ENCODE measurements around the gene SCYL1. TPM values are rescaled to one million over a fixed set of nuclear protein-coding genes. Genes with fewer than 3 reads are reported as not detected.

Gene SCYL1
- total and polyA plus RNA-seq, 7 donors = 57.3 to 100 (median 67.1) TPM

GRCh38 chr11:65558930-65559509, 34.1 kb downstream of the SCYL1 start:
- peaks cover 0 to under 1% (median 0%) of the 10 kb centered on the region in 4 donors for H3K36me3 ChIP-seq
- H3K27me3 ChIP-seq = no peaks in the 10 kb centered on the region
- TF ChIP-seq POLR2A (IDR thresholded peaks at IDR 0.05) (no peak), POLR2AphosphoS5 (IDR thresholded peaks at IDR 0.05) (peak in 3 of 4 donors; percentile 13 to 61 (median 33)), EP300 (IDR thresholded peaks at IDR 0.05) (no peak), CTCF (IDR thresholded peaks at IDR 0.05) (no peak)
- intact Hi-C loops (cut with DNase I) = loop anchor here (2.0 kb wide), 1 partner anchor 14 kb away; the partner anchor contains the start of gene FAM89B
- no peaks in the 10 kb centered on the region for H3K9me3 ChIP-seq
- H3K27ac ChIP-seq = peak overlapping the region; percentile 96 to 99 (median 98)
- WGBS, 2 donors = 60 to 62% methylated on average over 19 of the region's 19 CpGs
- DNase-seq = peak; percentile 91
- peaks cover 0 to 66% (median 63%) of the 10 kb centered on the region in 4 donors for H3K4me1 ChIP-seq
- H3K4me3 ChIP-seq = peak overlapping the region; percentile 55 to 85 (median 72)

GRCh38 chr11:65559535-65559934, 34.7 kb downstream of the SCYL1 start:
- Histone ChIP-seq H3K36me3 (no peaks in the 10 kb centered on the region), H3K4me3 (no peak overlapping the region), H3K27ac (peak overlapping the region; percentile 96 to 99 (median 98)), H3K27me3 (no peaks in the 10 kb centered on the region), H3K9me3 (no peaks in the 10 kb centered on the region), H3K4me1 (peaks cover 0 to 62% (median 59%) of the 10 kb centered on the region in 4 donors)
- intact Hi-C loops (cut with DNase I) = loop anchor here (2.0 kb wide), 1 partner anchor 13 kb away; the partner anchor contains the start of gene FAM89B
- WGBS, 2 donors = 75 to 79% methylated on average over 5 of the region's 5 CpGs
- DNase-seq = peak; percentile 62
- TF ChIP-seq POLR2A (IDR thresholded peaks at IDR 0.05) = no peak
- TF ChIP-seq CTCF (IDR thresholded peaks at IDR 0.05) = no peak
- TF ChIP-seq EP300 (IDR thresholded peaks at IDR 0.05) = no peak
- TF ChIP-seq POLR2AphosphoS5 (IDR thresholded peaks at IDR 0.05) = no peak

GRCh38 chr11:65559951-65560537, 35.2 kb downstream of the SCYL1 start:
- peaks cover 0 to 57% (median 54%) of the 10 kb centered on the region in 4 donors for H3K4me1 ChIP-seq
- WGBS, 2 donors = 14 to 54% methylated on average over 5 of the region's 5 CpGs
- H3K27me3 ChIP-seq = no peaks in the 10 kb centered on the region
- H3K36me3 ChIP-seq = no peaks in the 10 kb centered on the region
- TF ChIP-seq EP300 (IDR thresholded peaks at IDR 0.05) (no peak), CTCF (IDR thresholded peaks at IDR 0.05) (no peak), POLR2A (IDR thresholded peaks at IDR 0.05) (no peak), POLR2AphosphoS5 (IDR thresholded peaks at IDR 0.05) (no peak)
- peak overlapping the region; percentile 96 to 99 (median 98) for H3K27ac ChIP-seq
- peak; percentile 69 for DNase-seq
- intact Hi-C loops (cut with DNase I) = loop anchor here (2.0 kb wide), 1 partner anchor 13 kb away; the partner anchor contains the start of gene FAM89B
- H3K9me3 ChIP-seq = no peaks in the 10 kb centered on the region
- no peak overlapping the region for H3K4me3 ChIP-seq

- intact Hi-C loops (cut with DNase I) = no loop called here
- H3K4me1 ChIP-seq = peaks cover 0 to 50% (median 47%) of the 10 kb centered on the region in 4 donors
These were observed 35.9 kb downstream of the SCYL1 start for GRCh38 chr11:65560555-65561418.

More at GRCh38 chr11:65560555-65561418, 35.9 kb downstream of the SCYL1 start:
- TF ChIP-seq POLR2A (IDR thresholded peaks at IDR 0.05) = no peak
- TF ChIP-seq CTCF (IDR thresholded peaks at IDR 0.05) = no peak
- peak in 1 of 4 donors; percentile 25 for TF ChIP-seq POLR2AphosphoS5 (IDR thresholded peaks at IDR 0.05)
- TF ChIP-seq EP300 (IDR thresholded peaks at IDR 0.05) = no peak
- Histone ChIP-seq H3K27ac (peak overlapping the region; percentile 96 to 99 (median 98)), H3K27me3 (no peaks in the 10 kb centered on the region), H3K9me3 (no peaks in the 10 kb centered on the region), H3K36me3 (no peaks in the 10 kb centered on the region), H3K4me3 (no peak overlapping the region)
- 20 to 48% methylated on average over 15 of the region's 15 CpGs for WGBS, 2 donors
- DNase-seq = peak; percentile 89
